Central memory CD8-positive, alpha-beta T cell (primary cell): Measurements from ENCODE around the gene CERK.
"Not testable (repeated sequence)": the region's sequence is repeated elsewhere in the genome, so short reads cannot be mapped to it uniquely, and the experiment has no call there.

Experiments used
- ATAC-seq: fragments of 150-1000 bp; cut with Tn5 transposase; replicated peaks from 2 replicates; pipeline ENCODE4 v1.10.0; 2022; ENCODE audit warnings: mild to moderate bottlenecking, moderate FRiP score, moderate number of reproducible peaks; ENCODE audit not compliant: poor library complexity, severe bottlenecking; ENCODE audit errors: extremely low read depth
- DNase-seq, 2 donors: peaks; one replicate each; pipeline ENCODE4 v3.0.0; 2021; ENCODE audit warnings: low spot score in 2 of 2
- H3K27ac Mint-ChIP-seq: one replicate; pipeline ENCODE4 v1.8.0; 2022; ENCODE audit warnings: low read depth, mild to moderate bottlenecking, moderate library complexity, mixed read lengths
- H3K27me3 Mint-ChIP-seq: one replicate; pipeline ENCODE4 v1.8.0; 2022; ENCODE audit warnings: mixed read lengths
- H3K36me3 Mint-ChIP-seq: one replicate; pipeline ENCODE4 v1.8.0; 2022; ENCODE audit warnings: mild to moderate bottlenecking, moderate library complexity, mixed read lengths; ENCODE audit not compliant: insufficient read depth
- H3K4me1 Mint-ChIP-seq: one replicate; pipeline ENCODE4 v1.8.0; 2022; ENCODE audit warnings: mixed read lengths
- H3K4me3 Mint-ChIP-seq: one replicate; pipeline ENCODE4 v1.8.0; 2022; ENCODE audit warnings: mild to moderate bottlenecking, moderate library complexity, mixed read lengths
- H3K9me3 Mint-ChIP-seq: one replicate; pipeline ENCODE4 v1.8.0; 2022; ENCODE audit warnings: mixed read lengths

CERK gene

DNA sequence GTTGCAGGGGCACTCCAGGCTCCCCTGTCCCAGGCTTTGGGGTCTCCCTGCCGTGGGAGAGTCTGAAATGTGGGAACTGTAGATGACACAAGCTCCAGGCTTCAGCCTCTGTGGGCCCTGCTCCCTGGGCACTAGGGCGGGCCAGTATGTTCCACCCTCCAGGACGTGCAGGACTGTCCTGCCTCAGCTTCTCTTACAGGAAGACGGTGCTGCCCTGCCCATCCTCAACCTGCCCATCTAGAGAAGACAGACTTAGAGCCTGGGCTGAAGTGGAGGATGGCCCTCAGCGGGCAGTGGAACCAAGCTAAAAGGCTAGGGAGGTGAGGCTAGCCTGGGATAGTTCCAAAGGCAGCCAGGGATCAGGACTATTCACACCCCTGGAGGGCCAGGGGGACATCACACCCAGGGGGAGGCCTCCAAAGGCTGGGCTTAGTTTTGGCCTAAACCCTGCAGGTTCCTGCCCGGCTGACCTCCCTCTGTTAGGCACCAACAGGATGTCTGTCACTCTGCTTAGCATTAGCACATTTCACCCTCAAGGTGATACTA lies 4.0 kb upstream of the CERK start:
- Mint-ChIP-seq H3K36me3 (peaks cover 8% of the 10 kb centered on the region), H3K4me1 (peaks cover 15% of the 10 kb centered on the region)
- no peak for ATAC-seq

DNA sequence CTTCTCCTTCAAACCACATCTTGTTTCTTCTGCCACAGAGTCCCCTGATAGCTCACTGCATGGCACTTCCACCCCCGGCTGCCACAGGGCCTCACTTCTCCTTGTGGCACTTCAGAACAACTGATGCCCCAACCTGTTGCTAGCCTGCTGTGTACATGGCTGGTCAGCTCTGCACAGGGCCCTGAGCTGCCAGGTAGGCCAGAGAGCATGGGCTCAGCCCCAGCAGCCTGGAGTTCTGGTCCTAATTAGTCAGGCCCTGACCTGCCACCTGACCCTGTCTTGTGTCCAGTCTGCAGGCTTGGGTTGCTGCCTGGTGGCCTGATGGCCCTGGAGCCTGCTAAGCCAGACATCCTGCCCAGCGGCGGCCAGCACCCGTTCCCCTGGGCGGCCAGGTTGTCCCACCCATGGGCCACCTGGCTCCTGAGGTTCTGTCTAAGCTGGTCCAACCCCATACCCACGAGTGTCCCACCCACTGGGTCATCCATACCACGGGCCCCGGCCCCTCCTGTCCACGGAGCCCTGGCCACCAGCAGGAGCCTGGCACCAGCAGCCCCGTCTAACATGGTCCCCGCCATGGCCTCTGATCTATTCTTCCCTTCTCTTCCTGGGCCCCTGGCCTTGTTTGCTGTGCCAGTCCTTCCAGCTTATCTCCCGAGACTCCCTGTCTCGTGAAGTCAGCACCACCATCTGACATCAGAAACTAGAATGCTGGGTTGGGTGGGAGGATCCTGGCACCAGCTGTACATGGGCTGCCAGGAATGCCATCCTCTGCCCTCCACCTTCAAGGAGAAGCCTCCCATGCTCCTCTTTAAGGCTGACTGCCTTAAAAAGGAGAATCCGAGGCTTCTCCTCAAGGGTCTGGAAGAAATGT lies 3.1 kb upstream of the CERK start:
- Mint-ChIP-seq H3K9me3 (no peaks in the 10 kb centered on the region), H3K4me1 (peaks cover 24% of the 10 kb centered on the region), H3K27me3 (no peaks in the 10 kb centered on the region), H3K27ac (peak overlapping the region; percentile 73), H3K4me3 (no peak overlapping the region), H3K36me3 (peaks cover 12% of the 10 kb centered on the region)
- DNase-seq = no peak
- no peak for ATAC-seq

More for the DNA sequence above, 4.0 kb upstream of the CERK start:
- Mint-ChIP-seq H3K9me3 (no peaks in the 10 kb centered on the region), H3K27me3 (no peaks in the 10 kb centered on the region), H3K27ac (peak overlapping the region; percentile 73), H3K4me3 (no peak overlapping the region)
- no peak for DNase-seq

DNA sequence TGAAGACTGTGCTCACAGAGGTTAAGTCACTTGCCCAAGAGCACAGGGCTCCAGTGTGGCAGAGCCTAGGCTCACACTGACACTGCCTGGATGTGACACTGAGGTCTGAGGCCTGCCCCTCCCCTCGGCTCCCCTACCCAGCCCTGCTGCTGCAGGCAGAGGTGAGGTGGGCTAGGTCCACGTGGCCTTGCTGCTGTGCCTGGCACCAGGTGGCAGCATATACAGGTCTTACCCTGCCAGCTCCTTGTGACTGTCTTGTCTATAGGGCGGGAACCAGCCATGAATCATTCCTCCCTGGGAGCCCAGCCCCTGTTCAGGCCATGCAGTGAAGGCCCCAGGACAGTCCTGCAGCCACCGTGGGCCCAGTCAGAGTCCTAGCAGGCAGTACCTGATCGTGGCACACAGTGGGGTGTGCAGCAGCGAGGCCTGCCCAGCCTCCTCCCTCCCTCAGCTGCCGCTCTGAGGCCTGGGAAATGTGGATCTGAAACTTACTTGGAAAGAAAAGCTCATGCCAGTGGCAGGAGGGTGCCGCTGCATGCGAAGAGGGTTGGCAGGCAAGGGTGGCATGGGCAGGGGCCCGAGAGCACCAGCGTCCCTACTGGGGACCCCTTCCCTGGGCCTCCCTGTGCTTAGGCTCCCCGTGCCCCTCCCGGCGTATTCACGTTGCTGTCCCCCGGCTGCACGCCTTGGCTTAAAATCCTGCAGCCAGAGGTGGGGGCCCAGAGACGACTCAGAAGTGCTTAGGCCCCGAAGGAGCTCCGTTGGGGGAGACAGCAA lies 1.2 kb upstream of the CERK start:
- DNase-seq = peak; percentile 46 to 69

DNA sequence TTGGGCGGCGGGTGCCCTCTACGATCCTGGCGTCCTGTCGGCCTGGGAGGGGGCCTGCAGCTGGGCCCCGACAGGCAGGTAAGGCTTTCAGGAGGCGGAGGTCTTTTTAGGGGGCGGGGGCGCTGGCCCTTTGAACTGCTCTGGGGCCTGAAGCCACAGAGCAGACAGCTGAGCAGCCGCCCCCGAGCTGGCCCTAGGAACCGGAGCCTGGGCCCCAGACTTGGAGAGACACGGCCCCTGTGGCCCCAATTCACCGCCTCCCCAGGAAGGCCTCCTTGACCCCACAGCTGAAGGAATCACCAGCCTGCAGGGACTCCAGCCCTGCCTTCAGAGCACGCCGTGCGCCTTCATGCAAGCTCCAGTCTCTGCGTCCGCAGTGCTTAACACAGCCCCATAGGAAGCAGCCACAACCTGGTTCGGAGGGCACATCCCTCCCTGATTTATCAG lies 618 bp upstream of the CERK start:
- no peaks in the 10 kb centered on the region for H3K27me3 Mint-ChIP-seq
- no peaks in the 10 kb centered on the region for H3K9me3 Mint-ChIP-seq
- H3K4me1 Mint-ChIP-seq = peaks cover 47% of the 10 kb centered on the region
- ATAC-seq (no peak), DNase-seq (no peak)
- peaks cover 26% of the 10 kb centered on the region for H3K36me3 Mint-ChIP-seq
- peak overlapping the region; percentile 98 for H3K4me3 Mint-ChIP-seq
- H3K27ac Mint-ChIP-seq = peak overlapping the region; percentile 74

More for the DNA sequence above, 1.2 kb upstream of the CERK start:
- H3K27ac Mint-ChIP-seq = peak overlapping the region; percentile 74
- peak overlapping the region; percentile 98 for H3K4me3 Mint-ChIP-seq
- H3K4me1 Mint-ChIP-seq = peaks cover 42% of the 10 kb centered on the region
- peaks cover 23% of the 10 kb centered on the region for H3K36me3 Mint-ChIP-seq
- ATAC-seq = peak; percentile 57
- H3K9me3 Mint-ChIP-seq = no peaks in the 10 kb centered on the region
- H3K27me3 Mint-ChIP-seq = no peaks in the 10 kb centered on the region

DNA sequence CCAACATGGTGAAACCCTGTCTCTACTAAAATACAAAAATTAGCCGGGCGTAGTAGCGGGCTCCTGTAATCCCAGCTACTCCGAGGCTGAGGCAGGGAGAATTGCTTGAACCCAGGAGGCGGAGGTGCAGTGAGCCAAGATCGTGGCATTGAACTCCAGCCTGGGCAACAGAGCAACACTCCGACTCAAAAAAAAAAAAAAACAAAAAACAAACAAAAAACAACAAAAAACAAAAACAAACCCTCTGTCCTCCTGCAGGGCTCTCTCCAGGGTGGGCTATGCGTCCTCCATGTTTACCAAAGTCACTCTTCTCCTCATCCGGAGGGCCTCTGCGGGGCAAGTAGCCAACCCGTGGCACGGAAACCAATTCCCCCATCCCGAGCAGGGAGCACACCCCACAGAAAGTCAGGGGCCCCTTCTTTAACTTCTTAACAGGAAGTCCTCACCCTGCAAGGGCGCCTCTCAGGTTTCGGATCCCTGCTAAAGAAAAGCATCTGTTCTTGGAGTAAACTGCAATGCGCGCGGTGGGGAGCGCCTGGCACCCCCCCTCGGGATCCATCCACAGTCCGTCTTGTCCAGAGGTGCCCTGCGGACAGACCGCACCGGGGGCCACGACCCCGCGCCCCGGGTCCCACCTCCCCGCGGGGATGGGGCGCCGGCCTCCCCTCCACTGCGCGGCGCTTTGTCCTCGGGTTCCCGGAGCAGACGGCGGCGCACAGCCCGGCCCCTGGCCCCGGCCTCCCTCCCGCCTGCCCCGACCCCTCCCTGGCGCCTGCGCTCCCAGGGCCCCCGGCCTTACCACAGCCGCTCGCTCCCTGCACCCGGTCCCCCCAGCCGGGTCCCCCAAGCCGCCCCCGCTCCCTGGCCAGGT lies 712 bp downstream of the CERK start:
- Mint-ChIP-seq H3K9me3 (no peaks in the 10 kb centered on the region), H3K27ac (peak overlapping the region; percentile 98), H3K4me3 (peak overlapping the region; percentile 98), H3K4me1 (peaks cover 47% of the 10 kb centered on the region), H3K27me3 (no peaks in the 10 kb centered on the region), H3K36me3 (peaks cover 33% of the 10 kb centered on the region)
- ATAC-seq (peak; percentile 22), DNase-seq (peak in 1 of 2 donors; percentile 28)

DNA sequence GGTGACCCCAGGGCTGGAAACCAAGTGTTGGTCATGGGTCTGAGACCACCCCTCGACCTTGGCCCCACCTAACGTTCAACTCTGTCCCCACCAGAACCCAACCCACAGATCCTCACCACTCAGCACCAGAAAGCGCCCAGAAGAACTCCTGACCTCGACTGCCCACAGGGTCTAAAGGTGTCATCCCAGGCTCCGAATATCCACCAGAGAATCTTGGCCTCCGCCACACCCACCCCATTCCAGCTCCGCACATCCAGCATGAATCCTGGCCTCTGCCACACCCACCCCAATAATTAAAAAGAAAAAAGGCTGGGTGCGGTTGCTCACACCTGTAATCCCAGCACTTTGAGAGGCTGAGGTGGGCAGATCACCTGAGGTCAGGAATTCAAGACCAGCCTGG lies 1.3 kb downstream of the CERK start:
- peaks cover 52% of the 10 kb centered on the region for H3K4me1 Mint-ChIP-seq
- peak overlapping the region; percentile 98 for H3K27ac Mint-ChIP-seq
- H3K27me3 Mint-ChIP-seq = no peaks in the 10 kb centered on the region
- peaks cover 35% of the 10 kb centered on the region for H3K36me3 Mint-ChIP-seq
- no peaks in the 10 kb centered on the region for H3K9me3 Mint-ChIP-seq
- H3K4me3 Mint-ChIP-seq = peak overlapping the region; percentile 98
- DNase-seq (no peak), ATAC-seq (no peak)

DNA sequence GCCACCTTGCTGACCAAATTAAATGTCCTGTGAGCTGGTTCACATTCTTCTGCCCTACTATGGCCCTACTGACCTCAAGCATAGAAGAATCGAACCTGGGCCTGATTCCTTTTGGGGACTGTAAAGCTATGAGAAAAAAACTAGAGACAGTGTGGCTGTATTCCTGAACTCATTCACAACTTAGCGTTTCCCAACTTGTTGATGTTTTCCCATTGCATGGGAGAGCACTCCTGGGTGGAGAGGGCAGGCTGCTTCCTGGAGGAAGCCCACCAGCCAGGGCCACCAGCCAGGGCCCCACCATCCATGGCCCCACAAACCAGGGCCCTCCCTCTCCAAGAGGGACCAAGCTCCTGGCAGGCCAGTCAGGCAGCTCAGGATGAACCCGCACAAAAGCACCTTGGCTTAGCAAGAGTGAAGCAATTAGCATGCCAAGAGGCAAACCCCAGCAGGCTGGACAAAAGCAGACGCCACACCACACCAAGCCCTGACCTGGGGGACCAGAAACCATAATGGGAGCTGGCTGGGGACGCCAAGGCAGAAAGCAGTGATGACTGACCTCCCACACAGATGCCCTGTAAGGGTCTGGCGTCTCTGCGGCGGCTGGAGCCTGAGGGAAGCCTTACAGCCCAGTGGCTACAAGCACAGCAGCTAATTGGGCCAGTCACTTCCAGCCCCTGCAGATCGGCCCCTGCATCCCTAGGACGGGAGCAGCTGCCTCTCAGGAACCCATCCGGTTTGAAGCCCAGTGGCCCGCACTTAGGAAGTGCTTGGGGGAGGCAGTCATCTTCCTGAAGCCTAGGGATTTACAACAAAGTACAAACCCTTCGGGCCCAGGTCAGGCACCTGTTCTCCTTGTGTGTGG lies 2.1 kb downstream of the CERK start:
- Mint-ChIP-seq H3K27me3 (no peaks in the 10 kb centered on the region), H3K4me3 (peak overlapping the region; percentile 98), H3K36me3 (peaks cover 35% of the 10 kb centered on the region), H3K9me3 (no peaks in the 10 kb centered on the region), H3K4me1 (peaks cover 60% of the 10 kb centered on the region), H3K27ac (peak overlapping the region; percentile 98)
- DNase-seq = no peak
- no peak for ATAC-seq

DNA sequence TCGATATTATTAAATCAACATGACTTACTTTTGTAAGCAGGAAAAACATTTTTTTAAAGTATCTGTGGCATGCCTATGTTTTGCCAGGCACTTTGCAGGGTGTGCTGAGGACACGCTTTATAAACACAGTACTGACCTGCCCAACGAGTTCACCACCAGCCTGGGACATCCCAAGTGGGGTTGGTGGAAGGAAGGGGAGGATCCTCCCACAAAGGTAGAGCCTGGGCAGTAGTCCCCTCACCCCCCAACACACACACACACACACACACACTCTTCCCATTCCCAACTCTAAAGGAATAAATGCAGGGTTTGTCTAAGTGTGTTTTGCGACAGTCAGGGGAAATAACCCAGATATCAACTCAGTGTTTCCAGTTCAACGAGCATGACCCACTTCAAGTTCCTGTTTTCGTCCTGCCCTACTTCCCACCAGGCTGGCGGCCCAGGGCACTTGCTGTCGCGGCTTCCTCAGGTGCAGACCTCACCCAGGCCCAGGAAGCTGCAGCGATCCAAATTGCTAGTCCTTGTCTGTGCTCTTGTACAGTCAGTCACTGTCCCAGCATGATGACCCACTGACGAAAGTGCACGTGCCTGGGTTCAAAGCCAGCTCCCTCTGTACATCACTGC lies 3.1 kb downstream of the CERK start:
- H3K27ac Mint-ChIP-seq = peak overlapping the region; percentile 88
- ATAC-seq (peak; percentile 41), DNase-seq (peak; percentile 39 to 56)
- peaks cover 38% of the 10 kb centered on the region for H3K36me3 Mint-ChIP-seq
- H3K9me3 Mint-ChIP-seq = no peaks in the 10 kb centered on the region
- H3K4me3 Mint-ChIP-seq = peak overlapping the region; percentile 98
- no peaks in the 10 kb centered on the region for H3K27me3 Mint-ChIP-seq
- H3K4me1 Mint-ChIP-seq = peaks cover 69% of the 10 kb centered on the region

DNA sequence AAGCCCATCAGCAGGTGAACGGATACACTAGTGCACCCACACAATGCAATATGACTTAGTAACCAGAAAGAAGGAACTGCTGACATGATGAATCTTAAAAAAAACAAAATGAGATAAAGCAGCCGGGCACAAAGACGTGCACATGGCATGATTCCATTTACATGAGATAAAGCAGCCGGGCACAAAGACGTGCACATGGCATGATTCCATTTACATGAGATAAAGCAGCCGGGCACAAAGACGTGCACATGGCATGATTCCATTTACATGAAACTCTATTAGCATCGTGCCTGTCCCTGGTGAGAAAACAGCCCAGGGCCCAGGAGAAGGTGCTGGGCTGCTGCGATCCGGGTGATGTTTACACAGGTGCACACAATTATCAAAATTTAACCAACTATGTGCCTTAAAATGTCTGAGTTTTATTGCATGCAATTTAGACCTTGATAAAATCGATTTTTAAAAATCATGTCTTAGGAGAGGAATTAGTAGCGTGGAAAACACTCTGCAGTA lies 3.8 kb downstream of the CERK start:
- not testable (repeated sequence) for H3K9me3 Mint-ChIP-seq, DNase-seq, H3K27ac Mint-ChIP-seq, ATAC-seq, H3K27me3 Mint-ChIP-seq
- H3K4me1 Mint-ChIP-seq = peaks cover 66% of the 10 kb centered on the region
- peak overlapping the region; percentile 98 for H3K4me3 Mint-ChIP-seq
- peaks cover 38% of the 10 kb centered on the region for H3K36me3 Mint-ChIP-seq

DNA sequence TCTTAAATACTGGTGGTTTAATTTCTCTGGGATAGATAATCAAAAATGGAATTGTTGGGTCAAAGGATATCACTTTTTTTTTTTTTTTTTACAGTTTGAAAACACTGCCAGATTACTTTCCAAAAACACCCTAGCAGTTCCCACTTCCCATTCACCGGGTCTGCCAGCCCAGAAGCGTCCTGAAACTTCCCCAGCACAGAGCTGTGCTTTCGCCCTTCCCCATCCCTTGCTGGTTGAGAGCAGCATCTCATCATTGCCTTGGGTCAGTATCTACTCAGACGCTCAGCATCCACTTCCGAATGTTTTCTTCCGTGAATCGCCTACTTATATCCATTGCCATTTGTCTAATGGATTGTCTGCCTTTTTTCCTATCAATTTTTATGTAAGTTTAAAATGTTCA lies 5.5 kb downstream of the CERK start:
- no peaks in the 10 kb centered on the region for H3K27me3 Mint-ChIP-seq
- no peak for ATAC-seq
- peaks cover 69% of the 10 kb centered on the region for H3K4me1 Mint-ChIP-seq
- H3K36me3 Mint-ChIP-seq = peaks cover 42% of the 10 kb centered on the region
- H3K4me3 Mint-ChIP-seq = no peak overlapping the region
- no peak for DNase-seq
- no peak overlapping the region for H3K27ac Mint-ChIP-seq
- no peaks in the 10 kb centered on the region for H3K9me3 Mint-ChIP-seq

DNA sequence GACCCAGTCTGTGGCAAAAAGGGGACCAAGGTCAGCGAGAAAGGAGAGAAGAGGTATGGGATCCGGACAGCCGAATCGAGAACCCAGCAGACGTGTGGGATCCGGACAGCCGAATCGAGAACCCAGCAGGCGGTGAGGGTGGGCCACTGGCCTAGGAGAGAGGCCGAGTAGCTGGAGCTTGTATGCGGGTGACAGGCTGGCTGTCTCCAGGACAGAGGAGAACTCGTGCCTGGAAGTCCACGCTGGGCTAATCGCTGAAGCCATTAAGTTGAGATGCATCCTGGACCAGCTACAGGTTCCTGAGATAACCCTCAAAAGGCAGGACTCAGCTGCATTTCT lies 6.0 kb downstream of the CERK start:
- H3K4me3 Mint-ChIP-seq = no peak overlapping the region
- H3K9me3 Mint-ChIP-seq = no peaks in the 10 kb centered on the region
- peaks cover 41% of the 10 kb centered on the region for H3K36me3 Mint-ChIP-seq
- no peaks in the 10 kb centered on the region for H3K27me3 Mint-ChIP-seq
- no peak for ATAC-seq
- H3K4me1 Mint-ChIP-seq = peaks cover 64% of the 10 kb centered on the region
- DNase-seq = no peak
- peak overlapping the region; percentile 47 for H3K27ac Mint-ChIP-seq
